ENCODE measurements around the gene SPTBN1. TPM values are rescaled to one million over a fixed set of nuclear protein-coding genes. Genes with fewer than 3 reads are reported as not detected.

SPTBN1 gene
- total and polyA plus RNA-seq, 9 of the 15 experiments (the other 6 are each of a cell fraction or from before 2014, with no cell fraction given): 8.9 to 66.8 (median 31.4) TPM

- no peak for DNase-seq (ENCODE audit: extremely low read depth in 1 of 4, low spot score in 3 of 4)
- no peaks in the 10 kb centered on the region; a peak in 1 of 5 replicates for H3K4me1 ChIP-seq (replicated peaks in 1 of 2; ENCODE audit: control insufficient read depth in 2 of 2, insufficient read depth in 2 of 2, low read length in 2 of 2)
- H3K27me3 ChIP-seq (ENCODE audit: control insufficient read depth in 2 of 2, insufficient read depth in 2 of 2, low read length in 2 of 2): no peaks in the 10 kb centered on the region
- no peak overlapping the region for H3K4me2 ChIP-seq (ENCODE audit: insufficient read depth, low read length)
- no peak overlapping the region for H2AFZ ChIP-seq (ENCODE audit: low read depth, low read length)
- TF ChIP-seq PKNOX1 (IDR thresholded peaks at IDR 0.05) (no peak), CBFA2T3 (IDR thresholded peaks at IDR 0.05) (no peak), MCM2 (IDR thresholded peaks at IDR 0.05; ENCODE audit: low read depth) (no peak), CEBPB (tag; IDR thresholded peaks at IDR 0.05) (no peak), ZNF830 (CRISPR knock-in tag; IDR thresholded peaks at IDR 0.05) (no peak), FOS (IDR thresholded peaks at IDR 0.05; ENCODE audit: extremely low read depth, insufficient read length) (no peak), ILK (tag; IDR thresholded peaks at IDR 0.05; ENCODE audit: borderline replicate concordance, low read depth) (no peak), ZNF668 (CRISPR knock-in tag; IDR thresholded peaks at IDR 0.05) (no peak)
- no peaks in the 10 kb centered on the region for H3K9me3 ChIP-seq (replicated peaks; ENCODE audit: control insufficient read depth, insufficient read depth, low read depth, low read length)
- ATAC-seq: no peak
- no peak overlapping the region for H3K9ac ChIP-seq (ENCODE audit: insufficient read depth in 1 of 2, low read depth in 2 of 2, low read length in 2 of 2)
- WGBS (ENCODE audit: insufficient coverage, low coverage, missing lambda C conversion rate): 89% methylated on average over 12 of the region's 12 CpGs
- peaks cover 91% of the 10 kb centered on the region for H3K36me3 ChIP-seq (ENCODE audit: control insufficient read depth, insufficient read depth, low read length)
- BruUV-seq (replicated peaks): no TSS peak
- H4K20me1 ChIP-seq (replicated peaks; ENCODE audit: control insufficient read depth, insufficient read depth, low read length): no peaks in the 10 kb centered on the region
- no peaks in the 10 kb centered on the region for H3K79me2 ChIP-seq (ENCODE audit: control insufficient read depth, insufficient read depth, low read length)
- peak; percentile 19 for FAIRE-seq
- no peak overlapping the region for H3K4me3 ChIP-seq
- ChIA-PET POLR2A (interaction anchor here (0.7 to 2.3 kb wide), 4 partner anchors 8 to 65 kb away, joined by 3 to 5 read pairs (median 4); no protein-coding TSS in a partner anchor), CTCF (ENCODE audit: low intra/inter-chr PET ratio) (no interaction called here)
- intact Hi-C loops (cut with micrococcal nuclease): no loop called here
- H3K9me1 ChIP-seq (ENCODE audit: control insufficient read depth, insufficient read depth, low read length): no peaks in the 10 kb centered on the region
- no peak overlapping the region for H3K27ac ChIP-seq (ENCODE audit: extremely low read depth, low read depth, low read length)
- in situ Hi-C loops (cut with MboI): no loop called here
These were observed 168.5 kb downstream of the SPTBN1 start for GRCh38 chr2:54624591-54625071.

All from K562 (cell line).